Breast epithelium (tissue), 4 donors: ENCODE results near the gene CCDC183. TPM values are rescaled to one million over a fixed set of nuclear protein-coding genes. Genes with fewer than 3 reads are reported as not detected.
"Not testable (repeated sequence)": the region's sequence is repeated elsewhere in the genome, so short reads cannot be mapped to it uniquely, and the experiment has no call there.

ENCODE experiments used
- DNase-seq, 2 donors: peaks; one replicate each; pipeline ENCODE4 v3.0.0-alpha.2; 2019; ENCODE audit warnings: low spot score in 2 of 2
- H3K27ac ChIP-seq, 2 donors: fragments of 200-600 bp; sonication (generic) in 1 of 2; one replicate each; pipeline ENCODE4 v1.5.1; 2016 to 2019; ENCODE audit warnings: mild to moderate bottlenecking in 1 of 2
- H3K27me3 ChIP-seq, 2 donors: fragments of 200-600 bp; sonication (generic) in 1 of 2; one replicate each; pipeline versions ENCODE4 v1.5.1 to v1.6.0; 2017 to 2019; ENCODE audit warnings: control low read depth in 1 of 2, mild to moderate bottlenecking in 1 of 2
- H3K36me3 ChIP-seq: fragments of 200-600 bp; one replicate; pipeline ENCODE4 v1.5.1; 2019
- H3K4me1 ChIP-seq, 2 donors: fragments of 200-600 bp; sonication (generic); one replicate each; pipeline ENCODE4 v1.5.1; 2016 to 2019; ENCODE audit warnings: control low read depth in 1 of 2
- H3K4me3 ChIP-seq, 3 donors: fragments of 200-600 bp; sonication (generic); 1 replicate in 2 of 3; 2 replicates in 1 of 3; pipeline ENCODE4 v1.5.1; 2016 to 2019; ENCODE audit warnings: mild to moderate bottlenecking in 3 of 3, moderate library complexity in 2 of 3
- H3K9me3 ChIP-seq, 2 donors: fragments of 200-600 bp; sonication (generic) in 1 of 2; one replicate each; pipeline ENCODE4 v1.5.1; 2016 to 2019; ENCODE audit warnings: control low read depth in 1 of 2
- CTCF ChIP-seq, 3 donors: fragments of 450-650 bp; IDR thresholded peaks; one replicate each; pipeline ENCODE4 v1.5.1; 2016 to 2017; ENCODE audit warnings: antibody characterized with exemption in 3 of 3, mild to moderate bottlenecking in 3 of 3, moderate library complexity in 3 of 3
- POLR2A ChIP-seq: fragments of 450-650 bp; IDR thresholded peaks from one replicate; pipeline ENCODE4 v1.6.1; 2016; ENCODE audit warnings: antibody characterized with exemption, mild to moderate bottlenecking, moderate library complexity
- POLR2AphosphoS5 ChIP-seq, 3 donors: sonication (generic); formaldehyde crosslinking; IDR thresholded peaks; one replicate each; pipeline ENCODE4 v1.6.1; 2017; ENCODE audit warnings: antibody characterized with exemption in 3 of 3
- intact Hi-C: fragments of 100-400 bp; cut with DNase I; formaldehyde crosslinking; loops from one replicate; pipeline ENCODE4 v1.15.1; 2023; ENCODE audit warnings: low total_unique reads
- total RNA-seq, 3 donors: library from RNA; depleted of rRNA; stranded (reverse); fragments of >200 nt; gene quantifications; one replicate each; pipeline ENCODE4 v1.1.0, GENCODE V29; 2016

CCDC183 gene
- total RNA-seq, 3 donors from 2014 or later = 0.64 to 5.7 (median 5.6) TPM

DNA sequence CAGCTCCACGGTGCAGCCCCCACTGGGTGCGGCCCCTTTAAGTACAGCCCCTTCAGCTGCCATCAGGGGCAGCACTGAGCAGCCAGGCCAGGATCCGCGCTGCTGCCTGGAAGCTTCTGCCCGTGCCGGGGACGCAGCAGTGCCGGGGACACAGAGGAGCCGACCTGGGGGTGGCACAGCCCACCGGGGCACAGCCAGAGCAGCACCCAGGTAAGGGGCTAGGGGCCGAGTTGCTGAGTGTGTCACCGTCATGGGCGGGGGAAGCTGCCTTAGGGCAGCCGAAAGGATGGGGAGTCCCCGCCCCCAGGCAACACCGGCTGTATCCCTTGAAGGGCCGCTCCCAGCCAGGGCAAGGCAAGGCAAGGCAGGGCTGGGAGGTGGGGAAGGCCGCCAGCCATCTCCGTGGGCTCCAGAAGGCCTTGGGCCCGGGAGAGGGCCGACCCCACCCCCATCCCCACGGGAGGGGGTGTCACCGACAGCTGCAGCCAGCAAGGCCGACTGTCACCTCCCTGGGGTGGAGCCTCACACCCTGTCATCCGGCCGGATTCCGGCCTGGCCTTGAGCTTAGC, 46.3 kb downstream of the CCDC183 start, which contains the start of gene AJM1:
TSS of gene AJM1 (plus strand) at position 99 of the 569 bp plus-strand sequence. CDS start 1,937 bp downstream, outside the sequence.
- peaks cover 0 to 17% of the 10 kb centered on the region in 2 donors for H3K4me1 ChIP-seq

GRCh38 chr9:136843159-136843800, 47.1 kb downstream of the CCDC183 start:
- H3K27ac ChIP-seq, intact Hi-C loops, H3K9me3 ChIP-seq, DNase-seq, H3K36me3 ChIP-seq: not testable (repeated sequence)
- peaks cover 15 to 37% of the 10 kb centered on the region in 2 donors for H3K27me3 ChIP-seq
- peaks cover 0 to 25% of the 10 kb centered on the region in 2 donors for H3K4me1 ChIP-seq
- H3K4me3 ChIP-seq = peak overlapping the region in 2 of 3 donors; percentile 49 to 62

More for the DNA sequence above, 46.3 kb downstream of the CCDC183 start, which contains the start of gene AJM1:
- peak within 1 kb of the TSS; percentile 29 to 62 (median 49) for H3K4me3 ChIP-seq
- TF ChIP-seq CTCF (IDR thresholded peaks at IDR 0.05) = peak; percentile 31 to 86 (median 77)
- peak in 1 of 3 donors; percentile 11 for TF ChIP-seq POLR2AphosphoS5 (IDR thresholded peaks at IDR 0.05)
- H3K9me3 ChIP-seq, H3K36me3 ChIP-seq, intact Hi-C loops, H3K27ac ChIP-seq: not testable (repeated sequence)
- DNase-seq = peak; percentile 58 to 72
- H3K27me3 ChIP-seq = peaks cover 15 to 37% of the 10 kb centered on the region in 2 donors

GRCh38 chr9:136843801-136844740, 47.9 kb downstream of the CCDC183 start:
- H3K4me3 ChIP-seq = peak overlapping the region in 2 of 3 donors; percentile 25 to 62
- H3K27ac ChIP-seq = not testable (repeated sequence)

DNA sequence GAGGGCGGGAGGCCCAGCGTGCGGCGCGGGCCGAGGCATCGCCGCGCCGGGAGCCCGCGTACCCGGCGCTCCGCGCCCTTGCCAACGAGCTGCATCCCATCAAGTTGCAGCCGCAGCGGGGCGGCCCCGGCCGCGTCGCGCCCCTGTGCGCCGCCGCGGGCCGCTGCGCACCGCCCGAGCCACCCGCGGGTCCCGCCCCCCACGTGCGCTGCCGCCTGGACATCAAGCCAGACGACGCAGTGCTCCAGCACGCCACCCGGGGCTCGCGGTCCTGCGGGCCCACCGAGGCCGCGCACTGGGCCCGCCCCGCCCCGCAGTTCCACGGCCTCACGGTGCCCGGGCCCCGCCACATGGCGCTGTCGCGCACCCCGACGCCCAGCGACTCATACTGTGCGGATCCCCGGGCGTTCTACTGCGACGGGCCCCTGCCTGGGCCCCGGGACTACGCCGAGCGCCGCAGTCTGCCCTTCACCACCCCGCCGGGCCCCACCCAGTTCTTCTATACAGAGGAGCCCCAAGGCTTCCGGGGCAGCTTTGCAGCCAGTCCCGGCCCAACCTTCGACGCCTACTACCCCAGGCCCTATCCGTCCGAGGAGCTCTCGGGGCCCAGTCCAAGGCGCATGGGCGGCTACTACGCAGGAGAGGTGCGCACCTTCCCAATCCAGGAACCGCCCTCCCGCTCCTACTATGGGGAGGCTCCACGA, 48.8 kb downstream of the CCDC183 start:
- Histone ChIP-seq H3K27me3 (peaks cover 15 to 37% of the 10 kb centered on the region in 2 donors), H3K4me3 (peak overlapping the region in 1 of 3 donors; percentile 62), H3K4me1 (peaks cover 2 to 25% of the 10 kb centered on the region in 2 donors), H3K27ac (no peak overlapping the region), H3K36me3 (no peaks in the 10 kb centered on the region), H3K9me3 (no peaks in the 10 kb centered on the region)
- no peak for TF ChIP-seq CTCF (IDR thresholded peaks at IDR 0.05)
- TF ChIP-seq POLR2AphosphoS5 (IDR thresholded peaks at IDR 0.05) = no peak
- TF ChIP-seq POLR2A = no peak
- intact Hi-C loops = no loop called here
- no peak for DNase-seq

More at GRCh38 chr9:136843801-136844740, 47.9 kb downstream of the CCDC183 start:
- DNase-seq, intact Hi-C loops, H3K9me3 ChIP-seq, H3K36me3 ChIP-seq: not testable (repeated sequence)
- Histone ChIP-seq H3K27me3 (peaks cover 15 to 37% of the 10 kb centered on the region in 2 donors), H3K4me1 (peaks cover 0 to 25% of the 10 kb centered on the region in 2 donors)
- TF ChIP-seq CTCF (IDR thresholded peaks at IDR 0.05) = peak in 2 of 3 donors; percentile 52 to 62
